H9 (cell line): Measurements from ENCODE around the gene TDRD7. TPM values are rescaled to one million over a fixed set of nuclear protein-coding genes. Genes with fewer than 3 reads are reported as not detected.

Experiments
- DNase-seq: peaks from one replicate; pipeline ENCODE4 v3.0.0-alpha.2; 2017
- H2AFZ ChIP-seq: one replicate; pipeline ENCODE4 v1.6.1; 2013; ENCODE audit warnings: mild to moderate bottlenecking, low read length, control low read depth, moderate library complexity
- H2AK5ac ChIP-seq: 2 replicates; pipeline ENCODE4 v1.6.1; 2013; ENCODE audit warnings: low read length, control low read depth, mixed read lengths; ENCODE audit not compliant: insufficient read length
- H2BK120ac ChIP-seq: one replicate; pipeline ENCODE4 v1.6.1; 2013; ENCODE audit warnings: low read depth, mild to moderate bottlenecking, low read length, control low read depth, inconsistent platforms; ENCODE audit not compliant: poor library complexity, severe bottlenecking
- H2BK12ac ChIP-seq: 2 replicates; pipeline ENCODE4 v1.6.1; 2013; ENCODE audit warnings: low read length, control low read depth, mixed read lengths, low read depth; ENCODE audit not compliant: insufficient read length
- H2BK15ac ChIP-seq: 2 replicates; pipeline ENCODE4 v1.6.1; 2013; ENCODE audit warnings: low read depth, low read length, control low read depth
- H2BK20ac ChIP-seq: one replicate; pipeline ENCODE4 v1.6.1; 2013; ENCODE audit warnings: low read depth, mild to moderate bottlenecking, low read length, control low read depth, inconsistent platforms; ENCODE audit not compliant: poor library complexity, severe bottlenecking
- H2BK5ac ChIP-seq: 2 replicates; pipeline ENCODE4 v1.6.1; 2013; ENCODE audit warnings: low read length, control low read depth, mixed read lengths; ENCODE audit not compliant: insufficient read length
- H3K14ac ChIP-seq: 2 replicates; pipeline ENCODE4 v1.6.1; 2013; ENCODE audit warnings: low read length, control low read depth; ENCODE audit not compliant: insufficient read depth
- H3K18ac ChIP-seq: 2 replicates; pipeline ENCODE4 v1.6.1; 2013; ENCODE audit warnings: low read depth, mild to moderate bottlenecking, mixed read lengths, low read length, control low read depth; ENCODE audit not compliant: insufficient read length
- H3K23ac ChIP-seq: 2 replicates; pipeline ENCODE4 v1.6.1; 2013; ENCODE audit warnings: low read length, control low read depth, mixed read lengths, low read depth; ENCODE audit not compliant: insufficient read length
- H3K23me2 ChIP-seq: 2 replicates; pipeline ENCODE4 v1.6.1; 2013; ENCODE audit warnings: low read depth, mild to moderate bottlenecking, mixed read lengths, low read length, control low read depth; ENCODE audit not compliant: insufficient read length, poor library complexity, severe bottlenecking
- H3K27ac ChIP-seq: 2 replicates; pipeline ENCODE4 v1.5.1; 2013; ENCODE audit warnings: low read length, control low read depth, mixed read lengths, low read depth; ENCODE audit not compliant: insufficient read length
- H3K27me3 ChIP-seq: 2 replicates; pipeline ENCODE4 v1.6.1; 2013; ENCODE audit warnings: low read length, control low read depth, inconsistent platforms; ENCODE audit not compliant: insufficient read depth
- H3K4ac ChIP-seq: 2 replicates; pipeline ENCODE4 v1.6.1; 2013; ENCODE audit warnings: low read depth, mild to moderate bottlenecking, control low read depth, inconsistent platforms, low read length, moderate library complexity
- H3K4me1 ChIP-seq: 2 replicates; pipeline ENCODE4 v1.6.1; 2013; ENCODE audit warnings: low read length, control low read depth, inconsistent platforms; ENCODE audit not compliant: insufficient read depth
- H3K4me2 ChIP-seq: 2 replicates; pipeline ENCODE4 v1.6.1; 2013; ENCODE audit warnings: low read length, control low read depth, mixed read lengths; ENCODE audit not compliant: insufficient read length, insufficient read depth
- H3K56ac ChIP-seq: 2 replicates; pipeline ENCODE4 v1.6.1; 2013; ENCODE audit warnings: low read depth, mild to moderate bottlenecking, mixed read lengths, low read length, control low read depth; ENCODE audit not compliant: insufficient read length
- H3K79me1 ChIP-seq: 2 replicates; pipeline ENCODE4 v1.6.1; 2013; ENCODE audit warnings: low read depth, mild to moderate bottlenecking, moderate library complexity, low read length, control low read depth, inconsistent platforms; ENCODE audit not compliant: insufficient read depth, poor library complexity, severe bottlenecking
- H3K79me2 ChIP-seq: 2 replicates; pipeline ENCODE4 v1.6.1; 2013; ENCODE audit warnings: low read length, control low read depth, inconsistent platforms; ENCODE audit not compliant: insufficient read depth
- H3K9ac ChIP-seq: 2 replicates; pipeline ENCODE4 v1.6.1; 2013; ENCODE audit warnings: low read length, control low read depth, mixed read lengths; ENCODE audit not compliant: insufficient read length; ENCODE audit errors: extremely low read depth
- H3K9me3 ChIP-seq: one replicate; pipeline ENCODE4 v1.6.1; 2013; ENCODE audit warnings: low read depth, low read length, inconsistent platforms; ENCODE audit not compliant: control insufficient read depth
- H3T11ph ChIP-seq: one replicate; pipeline ENCODE4 v1.6.1; 2013; ENCODE audit warnings: mild to moderate bottlenecking, low read length, control low read depth, inconsistent platforms
- H4K20me1 ChIP-seq: one replicate; pipeline ENCODE4 v1.6.1; 2013; ENCODE audit not compliant: control insufficient read depth, insufficient read length, insufficient read depth
- H4K5ac ChIP-seq: 2 replicates; pipeline ENCODE4 v1.6.1; 2013; ENCODE audit warnings: low read depth, mild to moderate bottlenecking, mixed read lengths, low read length, control low read depth; ENCODE audit not compliant: insufficient read length
- H4K8ac ChIP-seq: replicated peaks from 2 replicates; pipeline ENCODE4 v1.6.1; 2013; ENCODE audit warnings: low read length, control low read depth, mixed read lengths, low read depth; ENCODE audit not compliant: insufficient read length
- H4K91ac ChIP-seq: 2 replicates; pipeline ENCODE4 v1.6.1; 2013; ENCODE audit warnings: low read depth, mild to moderate bottlenecking, moderate library complexity, mixed read lengths, low read length, control low read depth; ENCODE audit not compliant: insufficient read length
- H3K27ac Mint-ChIP-seq, 3 experiments: 2 replicates in 2 of 3; 3 replicates in 1 of 3; pipeline ENCODE4 v1.8.0; 2020 to 2021; ENCODE audit warnings: mixed read lengths in 3 of 3, mild to moderate bottlenecking in 1 of 3, moderate library complexity in 1 of 3
- H3K27me3 Mint-ChIP-seq: 2 replicates; pipeline ENCODE4 v1.8.0; 2021; ENCODE audit warnings: low read depth, mild to moderate bottlenecking, moderate library complexity, mixed read lengths
- H3K36me3 Mint-ChIP-seq, 3 experiments: 2 replicates in 2 of 3; 3 replicates in 1 of 3; pipeline ENCODE4 v1.8.0; 2020 to 2021; ENCODE audit warnings: low read depth in 3 of 3, mixed read lengths in 3 of 3; ENCODE audit not compliant: insufficient read depth in 1 of 3
- H3K4me1 Mint-ChIP-seq, 2 experiments: 2 replicates each; pipeline ENCODE4 v1.8.0; 2020; ENCODE audit warnings: mixed read lengths in 2 of 2
- H3K4me3 Mint-ChIP-seq, 2 experiments: 2 replicates in 1 of 2; 3 replicates in 1 of 2; pipeline ENCODE4 v1.8.0; 2020 to 2021; ENCODE audit warnings: mild to moderate bottlenecking in 2 of 2, mixed read lengths in 2 of 2, moderate library complexity in 1 of 2
- H3K9me3 Mint-ChIP-seq, 2 experiments: 2 replicates in 1 of 2; 3 replicates in 1 of 2; pipeline ENCODE4 v1.8.0; 2020; ENCODE audit warnings: mild to moderate bottlenecking in 2 of 2, mixed read lengths in 2 of 2, moderate library complexity in 1 of 2
- WGBS: extraction: QIAGEN DNeasy Blood & Tissue Kit; methylation state at CpG from one replicate; pipeline ENCODE4 v1.1.7; 2013; ENCODE audit warnings: missing lambda C conversion rate, low lambda C conversion rate, mixed read lengths; ENCODE audit not compliant: insufficient read length; ENCODE audit errors: extremely low coverage; 5-methylcytosine and 5-hydroxymethylcytosine counted together
- total RNA-seq: library from RNA; stranded (reverse); gene quantifications from 2 replicates; pipeline ENCODE4 v1.2.1, GENCODE V29; 2021
- TF ChIP-seq, protein P1 (sequence below): fragments of 200-600 bp; sonication (generic); conservative IDR thresholded peaks from 3 replicates; pipeline ENCODE4 v1.8.0; 2021; ENCODE audit warnings: antibody characterized with exemption, mild to moderate bottlenecking

Gene TDRD7
- total RNA-seq, 1 experiment from 2014 or later: 5.1 TPM

DNA sequence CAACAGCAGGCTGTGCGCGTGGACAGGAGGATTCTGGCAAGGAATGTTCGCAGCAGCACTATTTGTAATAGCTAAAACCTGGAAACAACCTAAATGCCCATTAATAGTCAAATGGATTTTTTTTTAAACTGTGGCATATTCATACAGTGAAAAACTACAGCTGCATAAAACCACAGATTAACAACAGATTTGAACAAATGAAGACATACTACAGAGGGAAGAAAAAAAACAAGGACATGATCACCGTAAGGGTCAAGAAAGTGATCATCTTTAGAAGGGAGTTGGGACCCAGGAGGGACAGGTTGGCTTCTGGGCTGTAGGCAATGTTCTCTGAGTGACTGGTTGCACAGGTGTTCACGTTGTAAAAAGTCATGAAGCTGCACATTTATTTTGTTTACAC is 88.4 kb downstream of the TDRD7 start:
- no CpG with 5 or more reads among the region's 5 CpGs for WGBS
- TF ChIP-seq, protein P1, sequence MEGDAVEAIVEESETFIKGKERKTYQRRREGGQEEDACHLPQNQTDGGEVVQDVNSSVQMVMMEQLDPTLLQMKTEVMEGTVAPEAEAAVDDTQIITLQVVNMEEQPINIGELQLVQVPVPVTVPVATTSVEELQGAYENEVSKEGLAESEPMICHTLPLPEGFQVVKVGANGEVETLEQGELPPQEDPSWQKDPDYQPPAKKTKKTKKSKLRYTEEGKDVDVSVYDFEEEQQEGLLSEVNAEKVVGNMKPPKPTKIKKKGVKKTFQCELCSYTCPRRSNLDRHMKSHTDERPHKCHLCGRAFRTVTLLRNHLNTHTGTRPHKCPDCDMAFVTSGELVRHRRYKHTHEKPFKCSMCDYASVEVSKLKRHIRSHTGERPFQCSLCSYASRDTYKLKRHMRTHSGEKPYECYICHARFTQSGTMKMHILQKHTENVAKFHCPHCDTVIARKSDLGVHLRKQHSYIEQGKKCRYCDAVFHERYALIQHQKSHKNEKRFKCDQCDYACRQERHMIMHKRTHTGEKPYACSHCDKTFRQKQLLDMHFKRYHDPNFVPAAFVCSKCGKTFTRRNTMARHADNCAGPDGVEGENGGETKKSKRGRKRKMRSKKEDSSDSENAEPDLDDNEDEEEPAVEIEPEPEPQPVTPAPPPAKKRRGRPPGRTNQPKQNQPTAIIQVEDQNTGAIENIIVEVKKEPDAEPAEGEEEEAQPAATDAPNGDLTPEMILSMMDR: no peak
- Histone ChIP-seq H3K27ac (no peak overlapping the region), H2BK12ac (no peak overlapping the region), H2BK20ac (no peak overlapping the region), H2AFZ (no peak overlapping the region), H3K23ac (no peak overlapping the region), H3K79me1 (no peaks in the 10 kb centered on the region), H3T11ph (no peak overlapping the region), H3K27me3 (peaks cover 42% of the 10 kb centered on the region), H3K23me2 (peaks cover 16% of the 10 kb centered on the region), H4K5ac (no peak overlapping the region), H3K4ac (no peak overlapping the region), H4K20me1 (no peaks in the 10 kb centered on the region), H3K14ac (no peak overlapping the region), H3K56ac (no peak overlapping the region), H3K4me2 (no peak overlapping the region), H3K9ac (no peak overlapping the region), H4K91ac (no peak overlapping the region), H3K79me2 (no peaks in the 10 kb centered on the region), H3K4me1 (no peaks in the 10 kb centered on the region; the same call in 1 of the 2 replicates), H2BK5ac (no peak overlapping the region), H2AK5ac (no peak overlapping the region), H4K8ac (no peak overlapping the region), H2BK15ac (no peak overlapping the region), H2BK120ac (no peak overlapping the region), H3K9me3 (no peaks in the 10 kb centered on the region), H3K18ac (no peak overlapping the region)
- Mint-ChIP-seq H3K4me3 (peak overlapping the region in 1 of 2 experiments; percentile 86; a peak in 3 of 5 replicates), H3K36me3 (no peaks in the 10 kb centered on the region; a peak in 2 of 7 replicates), H3K27me3 (peaks cover 41% of the 10 kb centered on the region), H3K9me3 (peaks cover 9 to 13% of the 10 kb centered on the region in 2 experiments; a peak in 4 of 5 replicates), H3K27ac (no peak overlapping the region), H3K4me1 (peaks cover 10 to 16% of the 10 kb centered on the region in 2 experiments)
- DNase-seq: no peak
